Measurements from ENCODE around the gene GSTO1.

The GSTO1 gene

GRCh38 chr10:104307576-104308438 lies 53.1 kb downstream of the GSTO1 start:
- DNase-seq = no peak

DNA sequence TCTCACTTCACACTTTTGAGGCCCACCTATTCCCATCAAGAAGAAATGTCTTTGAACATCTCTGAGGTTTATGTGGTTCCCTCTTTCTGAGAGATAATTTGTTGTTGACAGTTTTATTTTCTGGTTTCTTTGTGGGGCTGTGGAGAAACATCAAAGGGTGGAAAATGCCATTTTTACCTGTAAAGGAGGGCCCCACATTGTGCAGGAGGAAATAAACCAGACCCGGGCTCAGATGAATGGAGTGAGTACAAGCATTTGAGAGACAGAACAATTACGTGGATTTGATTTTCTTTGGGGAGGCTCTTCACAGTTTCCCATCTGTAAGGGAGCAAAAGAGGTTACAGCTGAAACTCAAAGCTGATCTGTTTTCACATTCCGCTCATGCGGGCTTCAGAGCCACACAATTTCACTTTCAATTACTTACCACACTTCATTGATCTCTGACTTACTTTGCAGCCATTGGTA lies 53.8 kb downstream of the GSTO1 start:
- DNase-seq = no peak

DNA sequence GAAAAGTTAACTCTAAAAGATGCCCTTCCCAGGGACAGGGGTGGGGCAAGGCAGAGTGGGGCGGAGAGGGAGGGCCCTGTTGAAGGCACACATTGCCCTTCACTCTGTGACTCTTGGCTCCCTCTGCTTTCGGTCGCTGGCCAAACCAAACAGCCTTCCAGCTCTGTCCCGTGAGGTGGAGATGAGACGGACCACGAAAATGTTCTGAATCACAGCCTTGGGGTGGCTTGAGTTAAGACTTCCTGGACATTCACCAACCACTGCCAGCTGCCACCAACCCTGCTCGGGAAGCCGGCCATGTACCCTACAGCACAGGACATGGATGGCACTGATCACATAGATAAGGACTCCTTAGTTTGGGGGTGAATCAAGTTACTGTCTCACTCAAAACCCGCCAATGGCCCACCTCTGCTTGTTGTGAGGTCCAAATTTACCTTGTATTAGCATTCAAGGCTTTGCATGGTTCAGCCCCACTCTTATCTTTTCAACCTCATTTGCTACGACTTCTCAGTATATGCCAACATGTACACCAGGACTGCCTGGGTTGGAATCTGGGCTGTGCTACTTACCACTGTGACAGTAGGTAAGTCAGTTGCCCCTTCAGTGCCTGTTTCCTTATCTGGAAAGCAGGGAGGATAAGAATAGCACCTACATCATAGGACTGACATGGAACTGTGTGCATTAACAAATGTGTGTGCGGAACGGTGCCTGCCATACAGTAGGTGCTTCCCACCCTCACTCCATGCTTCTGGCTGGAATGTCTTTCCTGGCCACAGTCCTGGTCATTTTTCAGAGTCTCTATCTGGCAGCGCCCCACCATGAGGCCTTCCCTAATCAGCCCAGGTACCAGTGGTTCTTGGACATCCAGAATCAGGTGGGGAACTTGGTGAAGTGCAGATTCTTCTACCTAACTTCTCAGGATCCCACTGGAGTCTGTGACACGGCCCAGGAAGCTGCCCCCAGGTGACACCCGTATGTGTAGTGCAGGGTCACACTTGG lies 55.6 kb downstream of the GSTO1 start:
- no peak for DNase-seq

DNA sequence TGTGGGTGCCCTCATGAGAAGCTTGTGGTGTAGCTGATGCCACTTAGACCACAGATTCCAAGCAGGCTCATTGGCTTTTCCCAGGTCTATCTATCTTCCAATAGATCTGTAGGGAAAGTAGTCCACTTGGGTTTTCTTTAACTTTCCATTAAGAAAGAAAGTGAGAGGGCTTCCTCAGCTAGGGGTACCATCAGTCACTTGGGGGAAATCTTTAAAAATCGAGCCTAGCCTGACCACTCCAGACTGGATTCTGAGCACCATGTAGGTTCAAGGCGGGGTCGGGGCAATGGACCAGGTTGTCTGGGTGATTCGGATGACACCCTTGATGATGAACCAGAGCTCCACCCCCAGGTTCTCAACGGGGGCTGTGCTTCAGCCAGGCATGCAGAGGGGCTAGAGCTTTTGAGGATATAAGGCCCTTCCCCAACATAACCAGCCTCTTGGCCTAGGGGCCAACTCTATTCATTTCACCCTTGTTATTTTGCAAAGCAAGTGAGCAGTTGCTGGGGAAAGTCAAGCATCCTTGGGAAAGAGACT lies 56.6 kb downstream of the GSTO1 start:
- DNase-seq = no peak

GRCh38 chr10:104314591-104315485 lies 60.1 kb downstream of the GSTO1 start:
- no peak for DNase-seq

DNA sequence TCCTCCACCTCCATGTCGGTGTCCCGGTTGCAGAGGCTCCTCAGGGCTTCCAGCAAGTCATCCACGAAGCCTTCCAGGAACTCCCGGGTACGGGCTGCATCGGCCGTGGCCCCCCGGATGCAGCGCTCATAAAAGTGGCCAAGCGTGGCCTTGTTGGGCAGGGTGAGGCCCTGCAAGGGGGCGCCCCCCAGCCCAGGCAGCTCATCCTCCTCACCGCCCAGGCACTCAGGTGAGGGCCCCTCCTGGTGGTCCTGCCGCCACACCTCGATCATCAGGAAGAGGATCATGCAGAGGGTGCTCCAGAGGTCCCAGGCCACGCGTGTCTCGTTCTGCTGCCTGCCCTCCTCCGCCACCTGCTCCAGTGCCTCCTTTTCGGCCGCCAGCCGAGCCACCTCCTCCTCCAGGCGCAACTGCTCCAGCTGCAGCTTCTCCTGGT lies 60.8 kb downstream of the GSTO1 start:
- DNase-seq = no peak

DNA sequence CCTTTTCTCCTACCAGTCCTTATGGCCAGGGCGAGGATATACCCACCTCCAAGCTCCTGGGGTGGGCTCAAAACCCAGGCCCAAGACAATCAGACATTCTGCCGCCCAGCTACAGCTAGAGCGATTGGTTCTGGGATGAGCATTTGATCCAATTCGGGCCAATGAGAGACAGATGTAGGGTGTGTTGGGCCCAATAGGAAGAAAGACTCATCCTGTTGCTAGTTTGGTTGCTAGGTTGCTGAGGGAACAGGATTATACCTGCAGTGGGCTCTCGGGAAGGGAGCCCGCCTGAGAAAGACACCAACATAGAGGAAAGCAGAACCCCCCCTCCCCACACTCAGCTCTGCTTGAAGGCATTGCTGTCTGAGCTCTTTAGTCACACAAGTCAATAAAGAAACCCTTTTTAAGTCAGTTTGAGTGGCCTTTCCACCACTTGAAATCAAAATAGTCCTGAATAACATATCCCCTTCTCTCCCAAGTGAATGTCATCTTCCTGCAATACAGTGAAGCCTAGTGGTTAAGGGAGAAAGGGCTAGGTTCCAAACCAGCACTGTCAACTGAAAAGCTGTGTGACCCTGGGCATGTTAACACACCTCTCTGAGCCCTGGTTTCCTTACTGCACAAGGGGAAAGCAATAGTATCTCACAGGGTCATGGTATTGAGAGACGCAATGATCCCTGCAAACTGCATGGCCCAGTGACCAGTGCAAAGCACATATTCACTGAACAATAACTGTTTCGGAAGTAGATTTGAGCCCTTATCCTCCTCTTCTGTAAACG lies 61.8 kb downstream of the GSTO1 start:
- DNase-seq = no peak

Measured in effector CD4-positive, alpha-beta T cell (primary cell).